GM21515 (cell line): ENCODE results near the gene NR5A1.

Source experiments
- ATAC-seq: cut with Tn5 transposase; IDR thresholded peaks from one replicate; pipeline ENCODE4 v1.9.1; 2021; ENCODE audit not compliant: unreplicated experiment

The NR5A1 gene

DNA sequence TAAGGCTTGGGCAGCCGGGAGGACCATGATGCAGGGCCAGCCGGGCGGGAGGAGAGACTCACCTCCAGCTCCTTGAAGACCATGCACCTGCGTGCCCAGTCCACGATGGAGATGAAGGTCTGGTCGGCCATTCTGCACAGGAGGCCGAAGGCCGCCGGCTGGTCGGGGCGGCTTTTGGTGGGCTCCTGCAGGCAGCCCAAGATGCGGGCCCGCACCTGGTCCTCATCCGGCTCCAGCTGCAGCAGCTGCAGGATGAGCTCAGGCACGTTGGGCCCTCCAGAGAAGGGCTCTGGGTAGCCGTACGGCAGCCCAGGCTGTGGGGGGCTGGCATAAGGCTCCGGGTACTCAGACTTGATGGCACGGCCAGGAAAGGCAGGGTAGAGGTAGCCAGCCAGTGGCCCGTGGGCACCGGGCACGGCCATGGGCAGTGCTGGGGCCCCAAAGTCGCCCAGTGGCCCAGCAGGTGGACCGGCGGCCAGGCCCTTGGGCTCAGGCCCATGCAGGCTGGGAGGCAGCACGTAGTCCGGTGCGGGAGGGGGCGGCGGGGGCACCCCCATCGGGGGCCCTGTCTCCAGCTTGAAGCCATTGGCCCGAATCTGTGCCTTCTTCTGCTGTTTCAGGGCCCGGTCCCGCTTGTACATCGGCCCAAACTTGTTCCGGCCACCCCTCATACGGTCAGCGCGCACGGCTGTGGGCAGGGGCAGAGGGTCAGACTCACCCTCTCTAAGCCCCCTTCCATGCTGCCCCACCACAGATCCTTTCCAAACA lies 7.0 kb downstream of the NR5A1 start:
- ATAC-seq, result no peak

GRCh38 chr9:124499216-124499615 lies 8.0 kb downstream of the NR5A1 start:
- ATAC-seq, result no peak

- no peak for ATAC-seq
Measured at GRCh38 chr9:124498499-124499146, 8.6 kb downstream of the NR5A1 start.

GRCh38 chr9:124498040-124498439 lies 9.2 kb downstream of the NR5A1 start:
- ATAC-seq, result no peak

DNA sequence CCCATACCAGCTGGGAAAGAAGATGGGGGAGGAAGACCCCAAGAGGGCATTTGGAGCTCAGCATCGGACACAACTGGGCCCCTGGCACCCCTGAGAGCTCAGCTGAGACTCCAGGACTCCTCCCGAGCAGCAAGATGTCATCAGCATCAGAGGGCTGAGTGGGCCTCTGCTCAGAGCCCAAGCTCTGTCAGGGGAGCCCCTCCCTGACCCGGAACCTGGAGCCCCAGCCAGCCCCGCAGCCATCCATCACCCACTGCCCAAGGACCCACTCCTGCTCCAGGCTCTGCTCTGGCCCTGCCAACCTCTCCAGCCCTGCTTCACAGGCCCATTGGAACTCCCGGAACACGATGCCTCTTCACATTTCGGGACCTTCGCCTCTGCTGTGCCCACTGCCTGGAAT lies 9.8 kb downstream of the NR5A1 start:
- no peak for ATAC-seq

GRCh38 chr9:124496463-124496862 lies 10.7 kb downstream of the NR5A1 start:
- ATAC-seq, result no peak

GRCh38 chr9:124496075-124496449 lies 11.1 kb downstream of the NR5A1 start:
- ATAC-seq, result no peak

DNA sequence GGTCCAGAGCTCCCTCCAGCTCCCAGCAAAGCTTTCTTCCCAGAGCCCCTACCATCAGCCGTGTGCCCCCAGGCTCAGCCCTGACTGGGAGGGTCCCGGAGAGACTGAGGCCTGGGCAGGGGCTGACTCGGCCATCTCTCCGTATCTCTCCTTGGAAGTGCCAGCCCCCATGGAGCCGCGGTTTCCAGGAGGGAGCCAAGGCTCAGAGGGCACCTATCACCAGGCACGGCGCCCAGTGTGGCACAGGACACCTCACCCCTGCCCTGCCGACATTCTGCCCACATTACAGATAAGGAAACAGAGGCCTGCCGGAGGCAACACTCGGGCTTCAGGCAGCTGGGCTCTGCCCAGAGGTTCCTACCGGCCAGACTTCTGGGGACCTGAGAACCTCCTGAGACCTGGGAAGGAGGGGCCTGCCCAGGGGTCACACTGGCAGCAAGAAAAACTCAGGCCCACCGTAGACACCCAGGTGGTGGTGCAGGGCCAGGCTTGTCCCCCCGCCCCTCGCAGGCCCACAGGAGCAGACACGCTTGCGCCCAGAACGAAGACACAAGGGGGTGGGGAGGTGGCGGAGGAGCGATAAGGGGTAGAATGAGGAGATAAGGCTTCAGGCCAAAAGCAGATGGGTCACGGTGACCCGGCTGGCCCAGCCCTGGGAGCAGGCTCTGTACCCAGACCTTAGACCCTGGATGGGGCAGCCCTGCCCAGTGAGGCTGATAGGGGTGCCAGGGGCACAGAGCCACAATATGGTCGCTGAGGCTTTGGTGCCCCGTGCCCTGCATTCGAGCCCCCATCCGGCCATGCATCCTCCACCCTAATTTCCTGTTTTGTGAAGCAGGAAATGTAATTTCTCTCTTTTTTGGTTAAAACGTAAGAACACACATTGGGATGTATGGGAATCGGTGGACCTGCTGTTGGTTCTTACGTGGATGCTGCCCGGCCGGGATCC lies 11.8 kb downstream of the NR5A1 start:
- no peak for ATAC-seq

DNA sequence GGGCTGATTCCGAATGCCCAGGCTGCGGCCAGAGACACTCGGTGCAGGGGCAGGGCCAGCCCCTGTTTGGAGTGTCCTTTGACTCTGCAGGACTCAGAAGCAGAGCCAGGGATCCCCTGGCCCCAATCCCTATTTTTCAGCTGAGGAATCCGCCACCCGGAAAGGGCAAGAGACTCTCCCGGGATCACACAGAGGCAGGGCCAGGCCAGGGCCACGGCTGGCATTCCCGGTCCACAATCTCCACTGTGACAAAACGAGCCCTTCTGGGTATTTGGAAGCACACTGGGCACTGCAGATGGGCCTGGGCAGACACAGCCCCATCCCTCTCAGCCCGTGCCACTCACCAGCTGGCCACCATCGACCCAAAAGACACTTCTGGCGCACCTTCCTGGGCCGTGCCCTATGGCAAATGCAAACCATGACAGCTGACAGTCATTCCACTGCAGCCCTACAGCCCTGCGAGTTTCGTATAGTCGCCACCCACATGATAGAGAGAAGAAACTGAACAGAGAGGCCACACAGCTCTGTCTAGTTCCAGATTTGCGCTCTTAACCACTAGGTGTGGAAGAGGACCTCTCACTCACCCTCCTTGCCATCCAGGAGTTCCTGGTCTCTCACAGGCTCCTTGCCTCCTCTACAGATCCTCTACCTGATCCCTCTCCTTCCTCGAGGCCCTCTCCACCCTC lies 13.3 kb downstream of the NR5A1 start:
- ATAC-seq, result no peak

- no peak for ATAC-seq
Measured at GRCh38 chr9:124493218-124493617, 14.0 kb downstream of the NR5A1 start.

DNA sequence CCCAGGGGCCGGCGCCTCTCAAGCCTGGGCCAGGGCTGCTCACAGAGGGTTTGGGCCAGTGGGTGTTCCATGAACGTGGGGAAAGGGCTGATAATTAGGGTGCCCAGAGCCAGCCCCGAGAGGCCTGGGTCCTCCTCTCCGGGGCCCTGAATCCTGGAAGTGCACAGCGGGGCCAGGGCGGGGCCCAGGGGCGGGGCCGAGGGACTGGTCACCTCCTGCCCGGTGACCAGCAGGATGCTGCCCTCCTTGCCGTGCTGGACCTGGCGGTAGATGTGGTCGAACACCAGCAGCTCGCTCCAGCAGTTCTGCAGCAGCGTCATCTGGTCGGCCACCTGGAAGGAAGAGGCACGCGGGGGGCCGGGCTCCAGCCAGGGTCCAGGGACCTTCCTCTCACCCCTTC lies 14.4 kb downstream of the NR5A1 start:
- no peak for ATAC-seq

DNA sequence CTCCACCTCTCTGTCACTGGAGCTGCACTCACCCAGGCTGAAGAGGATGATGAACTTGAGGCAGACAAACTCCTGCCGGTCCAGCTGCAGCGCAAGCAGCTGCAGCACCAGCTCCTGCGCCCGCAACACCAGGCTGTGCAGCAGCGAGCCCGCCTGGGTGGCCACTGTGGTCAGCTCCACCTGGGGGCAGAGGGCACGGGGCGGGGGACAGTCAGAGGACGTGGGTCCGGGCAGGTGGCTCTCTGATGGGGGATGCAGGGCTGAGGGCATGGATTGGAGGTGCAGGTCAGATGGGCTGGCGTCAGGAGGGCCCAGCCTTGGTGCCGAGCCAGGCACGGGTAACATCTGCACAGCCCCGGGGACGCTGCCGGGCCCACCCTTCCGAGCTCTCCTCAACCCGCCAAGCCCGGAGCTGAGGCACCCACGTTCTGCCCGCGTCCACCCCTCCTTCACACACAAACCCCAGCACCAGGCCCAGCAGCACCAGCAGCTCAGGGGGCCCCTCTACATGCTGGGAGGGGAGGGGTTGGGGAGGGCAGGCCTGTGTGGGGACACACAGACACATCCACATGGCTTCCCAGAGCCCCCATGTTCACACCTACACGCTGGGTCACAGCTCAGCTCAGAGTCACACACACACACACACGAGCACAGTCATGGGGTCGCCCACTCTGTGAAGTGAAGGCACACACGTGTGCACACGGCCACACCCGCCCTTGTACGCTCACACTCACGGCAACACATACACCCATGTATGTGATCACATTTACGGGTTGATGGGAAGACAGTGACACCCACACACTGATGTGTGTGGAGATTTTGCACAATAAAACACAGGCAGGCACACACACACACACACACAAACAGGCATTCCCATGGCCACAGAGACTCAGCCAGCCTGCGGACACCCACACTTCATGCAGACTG lies 15.9 kb downstream of the NR5A1 start:
- ATAC-seq, result no peak

DNA sequence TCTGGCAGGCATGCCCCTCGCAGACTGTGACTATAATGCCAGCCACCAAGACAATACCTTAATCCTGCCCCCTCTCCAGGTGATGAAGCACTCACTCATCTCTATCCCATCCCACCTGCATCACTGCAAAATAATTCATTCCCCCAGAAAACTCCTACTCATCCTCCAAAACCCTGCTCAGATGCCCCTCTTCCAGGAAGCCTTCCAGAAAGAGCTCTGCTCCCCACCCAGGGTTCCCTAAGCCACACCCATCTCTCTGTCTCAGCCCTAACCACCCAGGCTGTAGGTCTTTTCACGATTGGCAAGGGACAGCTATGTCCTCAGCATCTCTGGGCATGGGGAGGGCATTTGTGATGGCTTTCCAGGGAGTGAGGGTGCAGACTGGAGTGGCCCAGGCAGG lies 17.2 kb downstream of the NR5A1 start:
- no peak for ATAC-seq

DNA sequence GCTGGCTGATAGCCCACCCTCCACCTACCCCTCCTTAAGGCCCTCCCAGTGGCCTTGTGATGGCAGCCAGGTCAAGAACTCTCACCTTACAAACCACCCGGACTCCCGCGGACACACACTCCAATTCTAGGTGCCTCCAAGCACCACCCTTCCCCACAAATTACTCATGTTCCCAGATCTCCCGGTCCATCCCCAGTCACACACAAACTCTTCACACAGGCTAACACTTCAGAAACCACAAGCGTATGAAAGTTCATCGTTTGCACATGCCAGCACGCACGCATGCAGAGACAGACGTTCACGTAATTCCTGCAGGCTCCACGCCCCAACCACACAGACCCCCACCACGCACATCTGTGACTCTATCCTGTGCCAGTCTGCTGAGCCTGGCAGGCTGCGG lies 18.0 kb downstream of the NR5A1 start:
- no peak for ATAC-seq

- no peak for ATAC-seq
Measured at GRCh38 chr9:124488641-124489210, 18.5 kb downstream of the NR5A1 start.

- no peak for ATAC-seq
Measured at GRCh38 chr9:124487260-124488182, 19.7 kb downstream of the NR5A1 start.

DNA sequence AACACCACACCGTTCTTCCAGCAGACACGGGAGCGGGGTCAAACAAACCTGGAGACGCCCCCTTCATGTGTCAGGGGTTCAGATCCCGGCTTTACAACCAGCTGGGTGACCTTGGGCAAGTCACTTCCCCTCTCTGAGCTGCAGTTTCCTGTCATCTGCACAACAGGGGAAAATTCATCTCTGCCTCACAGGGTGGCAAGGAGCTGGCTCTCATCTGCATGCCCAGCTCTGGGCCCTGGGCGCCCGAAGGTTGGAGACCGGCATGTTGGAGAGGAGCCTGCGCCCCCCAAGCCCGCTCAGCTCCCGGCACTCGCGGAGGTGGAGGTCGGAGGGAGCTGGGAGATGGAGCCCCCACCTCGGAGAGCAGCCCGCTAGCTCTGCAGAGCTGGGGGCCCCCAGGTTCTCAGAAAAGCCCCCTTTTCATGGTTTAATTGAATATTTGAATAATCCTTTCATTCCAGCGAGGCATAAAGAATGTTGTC lies 20.4 kb downstream of the NR5A1 start:
- ATAC-seq, result no peak

- no peak for ATAC-seq
Measured at GRCh38 chr9:124485936-124486335, 21.3 kb downstream of the NR5A1 start.
